GM18505 (cell line): ENCODE data around the gene SUSD5.
"Not testable (repeated sequence)": the region's sequence is repeated elsewhere in the genome, so short reads cannot be mapped to it uniquely, and the experiment has no call there.

Source experiments
- ATAC-seq: cut with Tn5 transposase; IDR thresholded peaks from one replicate; pipeline ENCODE4 v1.9.1; 2021; ENCODE audit not compliant: unreplicated experiment
- POLR2A ChIP-seq: IDR thresholded peaks from 4 replicates; pipeline ENCODE4 v1.6.1; 2011; ENCODE audit warnings: borderline replicate concordance; ENCODE audit not compliant: insufficient read depth, insufficient read length; ENCODE audit errors: extremely low read depth

Gene SUSD5

GRCh38 chr3:33181229-33181628 lies 37.4 kb downstream of the SUSD5 start:
- ATAC-seq: no peak
- no peak for TF ChIP-seq POLR2A

- TF ChIP-seq POLR2A: no peak
- no peak for ATAC-seq
Observed at GRCh38 chr3:33179132-33179531, 39.5 kb downstream of the SUSD5 start.

- no peak for TF ChIP-seq POLR2A
- no peak for ATAC-seq
Observed at GRCh38 chr3:33174711-33175414, 43.7 kb downstream of the SUSD5 start.

- TF ChIP-seq POLR2A: no peak
- ATAC-seq: no peak
Observed at GRCh38 chr3:33174095-33174494, 44.5 kb downstream of the SUSD5 start.

GRCh38 chr3:33173672-33174071 lies 44.9 kb downstream of the SUSD5 start:
- no peak for TF ChIP-seq POLR2A
- ATAC-seq: no peak

- TF ChIP-seq POLR2A: no peak
- no peak for ATAC-seq
Observed at GRCh38 chr3:33173103-33173502, 45.5 kb downstream of the SUSD5 start.

- no peak for TF ChIP-seq POLR2A
- ATAC-seq: no peak
Observed at GRCh38 chr3:33171580-33171979, 47.0 kb downstream of the SUSD5 start.

GRCh38 chr3:33170531-33170930 lies 48.1 kb downstream of the SUSD5 start:
- ATAC-seq: no peak
- no peak for TF ChIP-seq POLR2A

- ATAC-seq: no peak
- no peak for TF ChIP-seq POLR2A
Observed at GRCh38 chr3:33167716-33168336, 50.8 kb downstream of the SUSD5 start.

GRCh38 chr3:33167284-33167683 lies 51.3 kb downstream of the SUSD5 start:
- TF ChIP-seq POLR2A: no peak
- no peak for ATAC-seq

- no peak for ATAC-seq
- TF ChIP-seq POLR2A: no peak
Observed at GRCh38 chr3:33166095-33166494, 52.5 kb downstream of the SUSD5 start.

GRCh38 chr3:33165372-33165771 lies 53.2 kb downstream of the SUSD5 start:
- ATAC-seq: no peak
- no peak for TF ChIP-seq POLR2A

- ATAC-seq: not testable (repeated sequence)
Observed at GRCh38 chr3:33162621-33163020, 56.0 kb downstream of the SUSD5 start.

GRCh38 chr3:33159981-33160380 lies 58.6 kb downstream of the SUSD5 start:
- no peak for TF ChIP-seq POLR2A

More at GRCh38 chr3:33159981-33160380, 58.6 kb downstream of the SUSD5 start:
- ATAC-seq: no peak
